Measurements from ENCODE around the gene ZCCHC2.

ZCCHC2 gene

GRCh38 chr18:62522504-62523254 is at the start of gene ZCCHC2:
TSS of gene ZCCHC2 (plus strand) at chr18:62523025. CDS start at chr18:62523425, 400 bp downstream.
- peak; percentile 96 for DNase-seq (ENCODE audit: low read depth)

GRCh38 chr18:62479574-62479973 is 43.3 kb upstream of the ZCCHC2 start:
- DNase-seq (ENCODE audit: low read depth) = no peak

GRCh38 chr18:62480927-62481326 is 41.9 kb upstream of the ZCCHC2 start:
- no peak for DNase-seq (ENCODE audit: low read depth)

GRCh38 chr18:62484941-62485340 is 37.9 kb upstream of the ZCCHC2 start:
- DNase-seq (ENCODE audit: low read depth) = no peak

- peak; percentile 76 for DNase-seq (ENCODE audit: low read depth)
These were observed 37.1 kb upstream of the ZCCHC2 start for GRCh38 chr18:62485684-62486083.

- peak; percentile 4 for DNase-seq (ENCODE audit: low read depth)
These were observed 36.4 kb upstream of the ZCCHC2 start for GRCh38 chr18:62486290-62486964.

- no peak for DNase-seq (ENCODE audit: low read depth)
These were observed 35.7 kb upstream of the ZCCHC2 start for GRCh38 chr18:62487161-62487560.

- DNase-seq (ENCODE audit: low read depth) = no peak
These were observed 31.7 kb upstream of the ZCCHC2 start for GRCh38 chr18:62490967-62491695.

- no peak for DNase-seq (ENCODE audit: low read depth)
These were observed 29.6 kb upstream of the ZCCHC2 start for GRCh38 chr18:62493033-62493862.

GRCh38 chr18:62494764-62495163 is 28.1 kb upstream of the ZCCHC2 start:
- DNase-seq (ENCODE audit: low read depth) = no peak

GRCh38 chr18:62496262-62496661 is 26.6 kb upstream of the ZCCHC2 start:
- no peak for DNase-seq (ENCODE audit: low read depth)

- no peak for DNase-seq (ENCODE audit: low read depth)
These were observed 25.5 kb upstream of the ZCCHC2 start for GRCh38 chr18:62497190-62497772.

- DNase-seq (ENCODE audit: low read depth) = no peak
These were observed 24.1 kb upstream of the ZCCHC2 start for GRCh38 chr18:62498616-62499262.

- DNase-seq (ENCODE audit: low read depth) = no peak
These were observed 23.6 kb upstream of the ZCCHC2 start for GRCh38 chr18:62499263-62499650.

- DNase-seq (ENCODE audit: low read depth) = no peak
These were observed 22.7 kb upstream of the ZCCHC2 start for GRCh38 chr18:62500174-62500573.

GRCh38 chr18:62500966-62501591 is 21.7 kb upstream of the ZCCHC2 start:
- DNase-seq (ENCODE audit: low read depth) = no peak

GRCh38 chr18:62505669-62506494 is 16.9 kb upstream of the ZCCHC2 start:
- DNase-seq (ENCODE audit: low read depth) = no peak

- DNase-seq (ENCODE audit: low read depth) = no peak
These were observed 16.2 kb upstream of the ZCCHC2 start for GRCh38 chr18:62506495-62507143.

GRCh38 chr18:62509779-62510178 is 13.0 kb upstream of the ZCCHC2 start:
- DNase-seq (ENCODE audit: low read depth) = no peak

Data from EH (cell line).